AG04450 (cell line): Measurements from ENCODE around the gene GREM1. TPM values are rescaled to one million over a fixed set of nuclear protein-coding genes. Genes with fewer than 3 reads are reported as not detected.

ENCODE experiments used
- CTCF ChIA-PET: fragments of 300-600, 350-600 bp; formaldehyde crosslinking; extraction: SDS; loops from one replicate; lab custom pipeline; 2022; ENCODE audit warnings: antibody characterized with exemption, inconsistent platforms; lab: Charles Lee
- POLR2A ChIA-PET: fragments of 350-600 bp; formaldehyde crosslinking; extraction: SDS; loops from one replicate; lab custom pipeline; 2021; ENCODE audit warnings: antibody characterized with exemption, inconsistent platforms; lab: Yijun Ruan, JAX
- DNase-seq: peaks from one replicate; pipeline ENCODE4 v3.0.0-alpha.2; 2011; ENCODE audit warnings: low read depth, low spot score
- H3K27ac ChIP-seq: one replicate; pipeline ENCODE4 v1.5.1; 2012; ENCODE audit warnings: low read depth, low read length, control low read depth
- H3K27me3 ChIP-seq: one replicate; pipeline ENCODE4 v1.6.0; 2012; ENCODE audit warnings: low read length; ENCODE audit not compliant: control insufficient read depth, insufficient read depth
- H3K4me3 ChIP-seq: 2 replicates; pipeline ENCODE4 v1.5.1; 2011; ENCODE audit warnings: mild to moderate bottlenecking, low read depth, low read length, control low read depth
- H3K9me3 ChIP-seq: 2 replicates; pipeline ENCODE4 v1.5.1; 2012; ENCODE audit warnings: low read length; ENCODE audit not compliant: control insufficient read depth, insufficient read depth
- CTCF ChIP-seq: IDR thresholded peaks from 2 replicates; pipeline ENCODE4 v1.5.1; 2011; ENCODE audit warnings: low read depth, low read length, control low read depth, inconsistent platforms
- polyA plus RNA-seq: library from polyadenylated mRNA; depleted of rRNA; stranded (reverse); fragments of >200 nt; gene quantifications from 2 replicates; pipeline ENCODE4 v1.2.3, GENCODE V29; 2011

The GREM1 gene
- polyA plus RNA-seq, 1 experiment, result 2,858 TPM

GRCh38 chr15:32683906-32684584 lies 33.8 kb upstream of the GREM1 start:
- ChIA-PET POLR2A (no interaction called here), CTCF (interaction anchor here (1.2 to 3.2 kb wide), 3 partner anchors 22 to 160 kb away, joined by 3 to 14 read pairs (median 4); no protein-coding TSS in a partner anchor)
- Histone ChIP-seq H3K4me3 (no peak overlapping the region), H3K27ac (peak overlapping the region; percentile 65), H3K27me3 (no peaks in the 10 kb centered on the region), H3K9me3 (no peaks in the 10 kb centered on the region)
- TF ChIP-seq CTCF, result no peak
- peak; percentile 61 for DNase-seq

- CTCF ChIA-PET, result interaction anchor here (1.0 kb wide), 1 partner anchor 23 kb away, joined by 4 read pairs; no protein-coding TSS in a partner anchor
- no peak overlapping the region for H3K4me3 ChIP-seq
- H3K9me3 ChIP-seq, result no peaks in the 10 kb centered on the region
- POLR2A ChIA-PET, result no interaction called here
- DNase-seq, result no peak
- no peak overlapping the region for H3K27ac ChIP-seq
- no peaks in the 10 kb centered on the region for H3K27me3 ChIP-seq
- TF ChIP-seq CTCF, result no peak
These were observed 32.2 kb upstream of the GREM1 start for GRCh38 chr15:32685576-32685975.

- ChIA-PET POLR2A (interaction anchor here (0.7 kb wide), 1 partner anchor 293 kb away, joined by 3 read pairs; no protein-coding TSS in a partner anchor), CTCF (interaction anchor here (1.8 to 2.0 kb wide), 2 partner anchors 16 to 25 kb away, joined by 4 to 9 read pairs; no protein-coding TSS in a partner anchor)
- no peak for DNase-seq
- TF ChIP-seq CTCF, result no peak
- no peaks in the 10 kb centered on the region for H3K9me3 ChIP-seq
- H3K27me3 ChIP-seq, result no peaks in the 10 kb centered on the region
- H3K4me3 ChIP-seq, result no peak overlapping the region
- no peak overlapping the region for H3K27ac ChIP-seq
These were observed 30.2 kb upstream of the GREM1 start for GRCh38 chr15:32687556-32687955.

GRCh38 chr15:32688151-32688639 lies 29.6 kb upstream of the GREM1 start:
- TF ChIP-seq CTCF, result no peak
- Histone ChIP-seq H3K9me3 (no peaks in the 10 kb centered on the region), H3K27me3 (no peaks in the 10 kb centered on the region), H3K4me3 (no peak overlapping the region), H3K27ac (no peak overlapping the region)
- no peak for DNase-seq
- ChIA-PET POLR2A (interaction anchor here (0.7 kb wide), 2 partner anchors 29 to 292 kb away, joined by 3 to 9 read pairs; no protein-coding TSS in a partner anchor), CTCF (interaction anchor here (2.0 kb wide), 1 partner anchor 26 kb away, joined by 9 read pairs; no protein-coding TSS in a partner anchor)
